Suprapubic skin (tissue), 4 donors: Measurements from ENCODE around the gene SSR4. TPM values are rescaled to one million over a fixed set of nuclear protein-coding genes. Genes with fewer than 3 reads are reported as not detected.

Source experiments
- DNase-seq, 2 donors: peaks; one replicate each; pipeline ENCODE4 v3.0.0-alpha.2; 2019; ENCODE audit warnings: low spot score in 2 of 2
- H3K27ac ChIP-seq: fragments of 200-600 bp; sonication (generic); one replicate; pipeline ENCODE4 v1.5.1; 2019
- H3K27me3 ChIP-seq: fragments of 200-600 bp; sonication (generic); one replicate; pipeline ENCODE4 v1.5.1; 2019
- H3K36me3 ChIP-seq: fragments of 200-600 bp; sonication (generic); one replicate; pipeline ENCODE4 v1.5.1; 2019
- H3K4me1 ChIP-seq: fragments of 200-600 bp; sonication (generic); one replicate; pipeline ENCODE4 v1.5.1; 2019
- H3K4me3 ChIP-seq: fragments of 200-600 bp; sonication (generic); one replicate; pipeline ENCODE4 v1.5.1; 2019; ENCODE audit warnings: mild to moderate bottlenecking
- H3K9me3 ChIP-seq: fragments of 200-600 bp; sonication (generic); one replicate; pipeline ENCODE4 v1.5.1; 2019
- CTCF ChIP-seq, 2 donors: fragments of 200-600 bp in 1 of 2; fragments of 450-650 bp in 1 of 2; sonication (generic) in 1 of 2; IDR thresholded peaks; one replicate each; pipeline ENCODE4 v1.5.1; 2016 to 2019; ENCODE audit warnings: antibody characterized with exemption in 2 of 2, mild to moderate bottlenecking in 1 of 2, moderate library complexity in 1 of 2
- EP300 ChIP-seq: sonication (generic); formaldehyde crosslinking; IDR thresholded peaks from one replicate; pipeline ENCODE4 v1.6.1; 2017; ENCODE audit warnings: antibody characterized with exemption
- POLR2A ChIP-seq, 2 donors: fragments of 450-650 bp; IDR thresholded peaks; one replicate each; pipeline ENCODE4 v1.6.1; 2017; ENCODE audit warnings: antibody characterized with exemption in 2 of 2, mild to moderate bottlenecking in 2 of 2, moderate library complexity in 2 of 2
- POLR2AphosphoS5 ChIP-seq, 3 donors: sonication (generic); formaldehyde crosslinking; IDR thresholded peaks; one replicate each; pipeline ENCODE4 v1.6.1; 2017; ENCODE audit warnings: antibody characterized with exemption in 3 of 3
- WGBS: methylation state at CpG from one replicate; pipeline ENCODE4 v1.1.5; 2018; 5-methylcytosine and 5-hydroxymethylcytosine counted together
- total RNA-seq, 4 donors: library from RNA; depleted of rRNA; stranded (reverse); fragments of >200 nt; gene quantifications; one replicate each; pipeline ENCODE4 v1.1.0, GENCODE V29; 2016

SSR4 gene
- total RNA-seq, 4 donors from 2014 or later: 86.7 to 200 (median 150) TPM

- no peak for TF ChIP-seq POLR2A (IDR thresholded peaks at IDR 0.05)
- no peak for TF ChIP-seq POLR2AphosphoS5 (IDR thresholded peaks at IDR 0.05)
- TF ChIP-seq EP300: no peak
- TF ChIP-seq CTCF (IDR thresholded peaks at IDR 0.05): no peak
- no peaks in the 10 kb centered on the region for H3K36me3 ChIP-seq
- no peak overlapping the region for H3K27ac ChIP-seq
- H3K9me3 ChIP-seq: no peaks in the 10 kb centered on the region
- DNase-seq: no peak
- 52% methylated on average over 10 of the region's 102 CpGs for WGBS
- peaks cover 15% of the 10 kb centered on the region for H3K27me3 ChIP-seq
- H3K4me3 ChIP-seq: peak overlapping the region; percentile 48
- H3K4me1 ChIP-seq: peaks cover 18% of the 10 kb centered on the region
Observed at GRCh38 chrX:153830640-153831428, 36.4 kb downstream of the SSR4 start.

- peaks cover 18% of the 10 kb centered on the region for H3K4me1 ChIP-seq
- TF ChIP-seq POLR2AphosphoS5 (IDR thresholded peaks at IDR 0.05): no peak
- no peak for TF ChIP-seq EP300
- TF ChIP-seq CTCF (IDR thresholded peaks at IDR 0.05): no peak
- no peak for TF ChIP-seq POLR2A (IDR thresholded peaks at IDR 0.05)
- WGBS: 71% methylated on average over 23 of the region's 23 CpGs
- DNase-seq: no peak
- H3K9me3 ChIP-seq: no peaks in the 10 kb centered on the region
- H3K36me3 ChIP-seq: no peaks in the 10 kb centered on the region
- peaks cover 15% of the 10 kb centered on the region for H3K27me3 ChIP-seq
- no peak overlapping the region for H3K27ac ChIP-seq
- no peak overlapping the region for H3K4me3 ChIP-seq
Observed at GRCh38 chrX:153831429-153832150, 37.1 kb downstream of the SSR4 start.

- H3K9me3 ChIP-seq: no peaks in the 10 kb centered on the region
- H3K36me3 ChIP-seq: no peaks in the 10 kb centered on the region
- TF ChIP-seq EP300 (no peak), POLR2A (IDR thresholded peaks at IDR 0.05) (no peak), CTCF (IDR thresholded peaks at IDR 0.05) (no peak), POLR2AphosphoS5 (IDR thresholded peaks at IDR 0.05) (no peak)
- 94% methylated on average over 4 of the region's 10 CpGs for WGBS
- no peak for DNase-seq
- no peak overlapping the region for H3K27ac ChIP-seq
- H3K4me3 ChIP-seq: no peak overlapping the region
- H3K27me3 ChIP-seq: peaks cover 15% of the 10 kb centered on the region
- H3K4me1 ChIP-seq: peaks cover 18% of the 10 kb centered on the region
Observed at GRCh38 chrX:153832728-153833127, 38.3 kb downstream of the SSR4 start.

- TF ChIP-seq EP300 (no peak), POLR2A (IDR thresholded peaks at IDR 0.05) (no peak), CTCF (IDR thresholded peaks at IDR 0.05) (no peak), POLR2AphosphoS5 (IDR thresholded peaks at IDR 0.05) (no peak)
- WGBS: 91% methylated on average over 6 of the region's 6 CpGs
- H3K4me3 ChIP-seq: no peak overlapping the region
- no peak for DNase-seq
- H3K27ac ChIP-seq: no peak overlapping the region
- H3K4me1 ChIP-seq: no peaks in the 10 kb centered on the region
- no peaks in the 10 kb centered on the region for H3K9me3 ChIP-seq
- no peaks in the 10 kb centered on the region for H3K36me3 ChIP-seq
- H3K27me3 ChIP-seq: no peaks in the 10 kb centered on the region
Observed at GRCh38 chrX:153836921-153837320, 42.5 kb downstream of the SSR4 start.

GRCh38 chrX:153844509-153845082 is 50.1 kb downstream of the SSR4 start:
- no peak overlapping the region for H3K27ac ChIP-seq
- no peak overlapping the region for H3K4me3 ChIP-seq
- TF ChIP-seq EP300: no peak
- TF ChIP-seq POLR2AphosphoS5 (IDR thresholded peaks at IDR 0.05): no peak
- TF ChIP-seq POLR2A (IDR thresholded peaks at IDR 0.05): no peak
- no peak for TF ChIP-seq CTCF (IDR thresholded peaks at IDR 0.05)
- no peaks in the 10 kb centered on the region for H3K9me3 ChIP-seq
- peaks cover 3% of the 10 kb centered on the region for H3K27me3 ChIP-seq
- no peaks in the 10 kb centered on the region for H3K36me3 ChIP-seq
- no peaks in the 10 kb centered on the region for H3K4me1 ChIP-seq
- no peak for DNase-seq
- 39% methylated on average over 6 of the region's 6 CpGs for WGBS
